Ascending aorta (tissue), 2 donors: Measurements from ENCODE around the gene TNIP2. TPM values are rescaled to one million over a fixed set of nuclear protein-coding genes. Genes with fewer than 3 reads are reported as not detected.

Experiments
- DNase-seq, 2 donors: peaks; one replicate each; pipeline ENCODE4 v3.0.0-alpha.2; 2019; ENCODE audit warnings: low spot score in 2 of 2
- H3K27ac ChIP-seq, 2 donors: fragments of 200-600 bp; sonication (generic); one replicate each; pipeline ENCODE4 v1.5.1; 2016 to 2017; ENCODE audit warnings: mild to moderate bottlenecking in 1 of 2
- H3K27me3 ChIP-seq: fragments of 200-600 bp; sonication (generic); one replicate; pipeline ENCODE4 v1.5.1; 2017
- H3K36me3 ChIP-seq, 2 donors: fragments of 200-600 bp; sonication (generic); one replicate each; pipeline ENCODE4 v1.5.1; 2016
- H3K4me1 ChIP-seq, 2 donors: fragments of 200-600 bp; sonication (generic); one replicate each; pipeline ENCODE4 v1.5.1; 2016 to 2017; ENCODE audit warnings: mild to moderate bottlenecking in 1 of 2
- H3K4me3 ChIP-seq, 2 donors: fragments of 200-600 bp; sonication (generic); one replicate each; pipeline ENCODE4 v1.5.1; 2016 to 2017; ENCODE audit warnings: mild to moderate bottlenecking in 1 of 2
- H3K9me3 ChIP-seq, 2 donors: fragments of 200-600 bp; sonication (generic); one replicate each; pipeline ENCODE4 v1.5.1; 2016
- intact Hi-C: fragments of 100-400 bp; cut with DNase I; formaldehyde crosslinking; loops from one replicate; pipeline ENCODE4 v1.15.1; 2023
- total RNA-seq: library from RNA; depleted of rRNA; stranded (reverse); fragments of >200 nt; gene quantifications from one replicate; pipeline ENCODE4 v1.1.0, GENCODE V29; 2016
- TF ChIP-seq, protein P1 (sequence below), 3 experiments: fragments of 200-600 bp in 2 of 3; fragments of 450-650 bp in 1 of 3; sonication (generic) in 2 of 3; IDR thresholded peaks; one replicate each; pipeline ENCODE4 v1.5.1; 2016 to 2019; ENCODE audit warnings: antibody characterized with exemption in 3 of 3, mild to moderate bottlenecking in 1 of 3, moderate library complexity in 1 of 3

Gene TNIP2
- total RNA-seq, 1 donor from 2014 or later = 65.6 TPM

DNA sequence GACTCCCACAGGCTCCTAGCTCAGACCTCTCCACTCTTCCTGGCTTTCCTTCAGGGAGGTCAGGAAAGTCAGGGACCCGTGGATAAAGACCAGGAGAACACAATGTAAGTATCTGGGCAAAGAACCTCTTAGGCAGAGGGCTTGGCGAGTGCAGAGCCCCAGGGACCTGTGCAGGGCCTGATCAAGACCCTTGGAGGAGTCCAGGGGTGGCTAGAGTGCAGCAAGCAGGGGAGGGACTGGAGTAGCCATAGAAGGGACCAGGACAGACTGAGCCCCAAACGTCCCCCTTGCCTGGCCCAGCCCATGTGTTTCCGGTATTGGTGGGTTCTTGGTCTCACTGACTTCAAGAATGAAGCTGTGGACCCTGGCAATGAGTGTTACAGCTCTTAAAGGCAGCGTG lies 5.9 kb upstream of the TNIP2 start:
- TF ChIP-seq, protein P1, sequence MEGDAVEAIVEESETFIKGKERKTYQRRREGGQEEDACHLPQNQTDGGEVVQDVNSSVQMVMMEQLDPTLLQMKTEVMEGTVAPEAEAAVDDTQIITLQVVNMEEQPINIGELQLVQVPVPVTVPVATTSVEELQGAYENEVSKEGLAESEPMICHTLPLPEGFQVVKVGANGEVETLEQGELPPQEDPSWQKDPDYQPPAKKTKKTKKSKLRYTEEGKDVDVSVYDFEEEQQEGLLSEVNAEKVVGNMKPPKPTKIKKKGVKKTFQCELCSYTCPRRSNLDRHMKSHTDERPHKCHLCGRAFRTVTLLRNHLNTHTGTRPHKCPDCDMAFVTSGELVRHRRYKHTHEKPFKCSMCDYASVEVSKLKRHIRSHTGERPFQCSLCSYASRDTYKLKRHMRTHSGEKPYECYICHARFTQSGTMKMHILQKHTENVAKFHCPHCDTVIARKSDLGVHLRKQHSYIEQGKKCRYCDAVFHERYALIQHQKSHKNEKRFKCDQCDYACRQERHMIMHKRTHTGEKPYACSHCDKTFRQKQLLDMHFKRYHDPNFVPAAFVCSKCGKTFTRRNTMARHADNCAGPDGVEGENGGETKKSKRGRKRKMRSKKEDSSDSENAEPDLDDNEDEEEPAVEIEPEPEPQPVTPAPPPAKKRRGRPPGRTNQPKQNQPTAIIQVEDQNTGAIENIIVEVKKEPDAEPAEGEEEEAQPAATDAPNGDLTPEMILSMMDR (IDR thresholded peaks at IDR 0.05) = no peak
- H3K27ac ChIP-seq = peak overlapping the region in 1 of 2 donors; percentile 63
- intact Hi-C loops = loop anchor here (5.0 to 10.0 kb wide), 2 partner anchors 275 to 533 kb away; partner anchors contain the start of gene RGS12

DNA sequence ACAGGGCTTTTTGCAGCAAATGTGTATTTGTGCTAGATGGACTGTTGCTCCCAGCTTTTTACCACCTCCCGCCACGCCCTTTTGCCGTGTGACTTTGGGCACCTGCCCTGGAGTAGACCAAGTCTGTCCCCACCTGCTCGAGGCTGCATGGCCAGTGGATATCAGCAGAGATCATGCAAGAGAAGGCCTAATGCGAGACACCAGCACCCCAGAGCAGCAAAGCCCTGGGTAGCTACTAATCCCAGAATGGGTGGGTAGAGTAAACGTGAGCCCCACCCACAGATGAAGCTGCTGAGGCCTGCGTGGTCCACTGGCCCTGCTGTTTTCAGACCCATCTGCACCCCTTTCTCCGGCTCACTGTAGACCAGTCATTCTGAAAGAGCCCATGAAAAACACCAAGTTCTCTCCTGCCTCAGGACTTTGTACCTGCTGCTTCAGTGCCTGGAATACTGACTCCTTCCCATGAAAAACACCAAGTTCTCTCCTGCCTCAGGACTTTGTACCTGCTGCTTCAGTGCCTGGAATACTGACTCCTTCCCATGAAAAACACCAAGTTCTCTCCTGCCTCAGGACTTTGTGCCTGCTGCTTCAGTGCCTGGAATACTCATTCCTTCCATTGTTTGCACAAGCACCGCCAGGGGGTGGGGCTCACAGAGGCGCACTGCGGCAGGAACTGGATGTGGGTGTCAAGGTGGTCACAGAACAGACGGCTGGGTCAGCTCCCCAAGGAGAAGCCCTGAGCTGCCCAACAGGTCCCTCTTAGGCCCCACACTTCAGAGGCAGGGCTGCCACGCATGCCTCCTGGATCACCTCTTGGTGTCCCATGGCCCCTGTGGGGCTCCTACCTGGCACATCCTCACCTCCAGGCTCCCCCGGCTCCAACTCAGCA lies 5.1 kb upstream of the TNIP2 start:
- intact Hi-C loops = loop anchor here (5.0 to 10.0 kb wide), 2 partner anchors 276 to 534 kb away; partner anchors contain the start of gene RGS12
- Histone ChIP-seq H3K9me3 (no peaks in the 10 kb centered on the region), H3K27ac (peak overlapping the region in 1 of 2 donors; percentile 63), H3K4me3 (no peak overlapping the region), H3K4me1 (peaks cover 0 to 3% of the 10 kb centered on the region in 2 donors), H3K27me3 (no peaks in the 10 kb centered on the region), H3K36me3 (no peaks in the 10 kb centered on the region)
- TF ChIP-seq, protein P1 (IDR thresholded peaks at IDR 0.05) = no peak
- no peak for DNase-seq

More for the DNA sequence above, 5.9 kb upstream of the TNIP2 start:
- Histone ChIP-seq H3K4me3 (no peak overlapping the region), H3K36me3 (no peaks in the 10 kb centered on the region), H3K9me3 (no peaks in the 10 kb centered on the region), H3K4me1 (no peaks in the 10 kb centered on the region), H3K27me3 (no peaks in the 10 kb centered on the region)
- no peak for DNase-seq

DNA sequence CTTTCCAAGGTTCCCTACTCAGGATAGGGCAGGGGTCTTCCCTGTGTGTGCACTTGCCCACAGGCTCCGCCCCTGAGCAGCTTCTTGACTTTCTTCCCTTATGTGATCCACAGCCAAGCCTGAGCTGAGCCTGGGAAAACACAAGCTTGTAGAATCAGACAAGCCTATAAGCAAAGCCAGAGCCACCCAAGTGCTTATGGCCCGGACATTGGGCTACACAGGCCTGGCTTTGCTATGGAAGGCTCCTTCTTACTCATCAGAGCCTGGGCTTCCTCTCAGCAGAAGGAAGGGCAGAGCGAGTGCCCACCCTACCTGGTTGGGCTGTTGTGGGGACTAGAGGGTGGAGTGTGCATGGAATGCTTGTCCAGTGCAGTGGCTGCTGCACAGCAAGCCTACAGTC lies 1.3 kb upstream of the TNIP2 start:
- Histone ChIP-seq H3K27ac (no peak overlapping the region), H3K4me3 (no peak overlapping the region), H3K27me3 (no peaks in the 10 kb centered on the region), H3K36me3 (no peaks in the 10 kb centered on the region), H3K9me3 (no peaks in the 10 kb centered on the region), H3K4me1 (peaks cover 4 to 10% of the 10 kb centered on the region in 2 donors)
- TF ChIP-seq, protein P1 (IDR thresholded peaks at IDR 0.05) = no peak
- no peak for DNase-seq
- intact Hi-C loops = loop anchor here (2.0 to 10.0 kb wide), 5 partner anchors 85 to 493 kb away; partner anchors contain the start of genes ADD1, FAM193A, HTT and HTT-AS

DNA sequence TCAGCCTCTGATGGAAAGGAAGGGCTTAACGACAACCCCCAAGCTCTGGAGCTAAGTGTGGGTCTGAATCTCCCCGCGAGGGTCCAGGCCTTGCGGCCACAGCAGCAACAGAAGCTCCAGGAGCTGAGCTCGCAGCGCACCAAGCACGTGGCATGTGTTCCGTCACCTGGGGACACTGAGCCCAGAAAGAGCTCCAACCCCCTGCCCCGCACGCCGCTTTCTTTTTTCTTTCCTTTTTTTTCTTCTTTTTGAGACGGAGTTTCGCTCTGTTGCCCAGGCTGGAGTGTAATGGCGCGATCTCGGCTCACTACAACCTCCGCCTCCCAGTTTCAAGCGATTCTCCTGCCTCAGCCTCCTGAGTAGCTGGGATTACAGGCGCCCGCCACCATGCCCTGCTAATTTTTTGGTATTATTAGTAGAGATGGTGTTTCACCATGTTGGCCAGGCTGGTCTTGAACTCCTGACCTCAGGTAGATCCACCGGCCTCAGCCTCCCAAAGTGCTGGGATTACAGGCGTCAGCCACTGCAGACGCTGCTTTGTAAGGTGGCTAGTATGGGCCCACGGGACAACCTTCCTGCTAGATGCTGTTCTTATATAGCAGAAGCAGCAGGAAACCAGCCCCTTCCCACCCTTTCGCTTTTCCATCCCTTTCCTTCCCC lies 685 bp upstream of the TNIP2 start:
- intact Hi-C loops = loop anchor here (1.0 to 10.0 kb wide), 6 partner anchors 86 to 492 kb away; partner anchors contain the start of genes ADD1, FAM193A, GRK4 and HTT
- H3K4me3 ChIP-seq = peak overlapping the region; percentile 90 to 95
- no peak for DNase-seq
- H3K27me3 ChIP-seq = no peaks in the 10 kb centered on the region
- no peaks in the 10 kb centered on the region for H3K9me3 ChIP-seq
- peak overlapping the region; percentile 51 to 70 for H3K27ac ChIP-seq
- TF ChIP-seq, protein P1 (IDR thresholded peaks at IDR 0.05) = no peak
- peaks cover 4 to 10% of the 10 kb centered on the region in 2 donors for H3K4me1 ChIP-seq
- H3K36me3 ChIP-seq = no peaks in the 10 kb centered on the region
